Spleen (tissue), 7 donors: ENCODE results near the gene SEH1L.

Experiments used
- CTCF ChIP-seq, 11 experiments: fragments of 200-600 bp in 7 of 11; fragments of 450-650 bp in 4 of 11; sonication (generic) in 4 of 11; IDR thresholded peaks in 8 of 11; conservative IDR thresholded peaks in 3 of 11; 1 replicate in 7 of 11; 2 replicates in 4 of 11; pipeline versions ENCODE4 v1.4.0 to v1.8.0; 2016 to 2021; ENCODE audit warnings: antibody characterized with exemption in 11 of 11, inconsistent platforms in 4 of 11, mild to moderate bottlenecking in 1 of 11
- POLR2A ChIP-seq, 3 donors: fragments of 450-650 bp; IDR thresholded peaks; one replicate each; pipeline ENCODE4 v1.5.1; 2017; ENCODE audit warnings: antibody characterized with exemption in 3 of 3, mild to moderate bottlenecking in 1 of 3
- donor health status: DM: no; HTN: no; CAD: no; lungs with moderate emphysema.
- donor health status: DM: no; HTN: no; CAD: no.
- donor health status: DM: no; HTN: no; CAD: no.

- TF ChIP-seq CTCF (IDR thresholded peaks at IDR 0.05 in 8 of 11, conservative IDR thresholded peaks at IDR 0.05 in 3 of 11) (no peak), POLR2A (IDR thresholded peaks at IDR 0.05) (no peak)
Observed at GRCh38 chr18:13019301-13019700, 71.5 kb downstream of the SEH1L start.
